HT1080 (cell line): ENCODE data around the gene SGMS2. TPM values are rescaled to one million over a fixed set of nuclear protein-coding genes. Genes with fewer than 3 reads are reported as not detected.
"Not testable (repeated sequence)": the region's sequence is repeated elsewhere in the genome, so short reads cannot be mapped to it uniquely, and the experiment has no call there.

Source experiments
- DNase-seq: peaks from one replicate; pipeline ENCODE4 v3.0.0-alpha.2; 2015; ENCODE audit warnings: low read depth
- total RNA-seq: library from RNA; depleted of rRNA; stranded (reverse); fragments of >200 nt; shearing (Covaris generic); gene quantifications from 2 replicates; pipeline ENCODE4 v1.2.3, GENCODE V29; 2014

The SGMS2 gene
- total RNA-seq, 1 experiment from 2014 or later: 20.8 TPM

DNA sequence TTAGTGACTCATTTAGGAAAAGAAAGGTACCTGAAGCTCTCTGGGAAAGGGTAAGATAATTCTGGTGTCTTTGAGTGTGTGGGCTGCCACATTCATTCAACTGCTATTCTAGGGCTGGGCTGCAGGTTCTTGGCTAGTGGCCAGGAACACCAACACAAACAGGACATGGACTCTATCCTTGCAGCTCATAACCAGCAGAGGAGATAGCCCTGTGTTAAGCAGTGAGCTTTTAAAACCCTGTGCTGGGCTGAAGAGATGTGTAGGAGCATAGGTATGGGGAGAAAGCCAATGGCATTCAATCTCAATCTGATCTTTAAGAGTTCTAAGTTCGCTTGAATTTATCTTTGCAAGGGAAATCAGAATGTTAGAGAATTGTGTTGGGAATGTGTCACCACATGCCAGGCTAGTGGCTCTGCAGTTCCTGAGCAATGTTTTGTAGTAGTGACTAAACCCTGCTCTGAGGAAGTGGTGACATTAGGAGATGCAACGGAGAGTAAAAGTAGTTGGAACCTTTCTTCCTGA, 39.2 kb downstream of the SGMS2 start:
- DNase-seq: peak; percentile 59

DNA sequence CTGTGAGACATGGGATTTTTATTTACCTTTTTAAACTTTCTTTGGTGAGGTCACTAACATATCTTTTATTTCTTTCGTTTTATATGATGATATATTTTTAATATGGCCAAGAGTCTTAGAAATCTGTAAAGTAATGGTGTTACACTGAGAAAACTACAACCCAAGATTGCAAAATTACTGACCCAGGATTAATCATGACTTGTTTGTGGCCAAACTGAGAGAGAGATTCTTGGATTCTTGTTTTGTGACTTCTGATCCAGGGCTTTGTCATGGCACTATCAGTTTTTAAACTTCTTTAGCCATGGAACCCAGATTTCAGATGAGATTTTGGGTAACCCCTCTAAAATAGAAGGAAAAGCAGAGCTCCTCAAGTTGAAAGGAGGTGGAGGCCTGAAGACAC, 42.0 kb downstream of the SGMS2 start:
- DNase-seq: no peak

GRCh38 chr4:107870236-107870635, 45.5 kb downstream of the SGMS2 start:
- DNase-seq: no peak

DNA sequence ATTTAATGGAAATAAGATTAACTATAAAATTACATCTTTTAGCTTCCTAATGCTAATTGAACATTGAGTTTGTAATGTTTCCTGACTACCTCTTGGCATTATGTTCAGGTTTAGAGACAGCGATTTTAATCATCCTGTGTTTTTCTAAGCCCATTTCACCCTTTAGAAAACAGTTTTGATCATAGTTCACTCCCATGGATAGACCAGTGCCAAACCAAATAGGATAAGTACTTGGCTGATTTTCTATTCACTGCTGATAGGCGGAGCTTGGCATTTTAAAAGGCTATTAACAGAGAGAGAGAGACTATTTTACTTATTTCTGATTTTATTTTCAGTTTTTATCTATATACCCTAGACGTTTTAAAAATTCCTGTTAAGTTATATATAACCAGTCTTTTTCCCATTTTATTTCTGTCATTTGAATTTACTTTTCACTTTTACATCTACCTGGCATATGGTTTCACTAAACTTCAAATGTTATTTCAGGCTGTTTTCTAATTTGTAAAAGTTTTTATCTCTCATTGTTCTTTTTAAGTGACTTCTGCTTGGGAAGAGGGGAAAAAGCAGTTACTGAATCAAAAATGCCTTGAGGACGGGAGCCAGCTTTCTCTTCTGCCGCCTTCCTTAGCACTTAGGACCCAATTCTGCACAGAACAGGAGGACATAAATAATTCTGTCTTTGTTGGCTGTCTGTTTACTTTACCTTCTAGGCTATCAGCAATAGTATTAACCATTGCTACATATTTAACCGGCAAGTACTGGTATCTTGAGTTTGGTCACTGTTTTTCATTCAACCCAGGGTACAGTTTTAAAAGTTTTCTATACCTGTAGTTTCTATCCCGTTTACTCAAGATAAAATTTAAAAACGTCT, 46.4 kb downstream of the SGMS2 start:
- no peak for DNase-seq

GRCh38 chr4:107874024-107874423, 49.3 kb downstream of the SGMS2 start:
- DNase-seq: no peak

DNA sequence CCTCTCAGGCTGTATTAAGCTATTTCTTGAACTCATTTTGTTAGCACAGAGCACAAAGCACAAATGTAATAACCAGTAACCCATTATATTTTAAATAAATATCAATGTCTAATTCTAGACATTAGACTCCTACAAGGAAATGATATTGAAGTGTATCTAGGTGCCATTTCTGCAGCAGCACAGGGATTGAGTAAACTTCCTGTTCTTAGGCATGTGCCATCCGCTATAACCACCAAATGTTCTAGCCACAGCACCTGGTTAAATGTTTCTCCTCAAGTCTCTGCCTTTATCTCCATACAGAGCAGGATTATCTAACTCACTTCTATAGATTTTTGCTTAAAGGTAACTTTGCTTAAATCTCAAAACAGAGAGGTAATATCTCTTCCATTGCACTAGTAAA, 51.4 kb downstream of the SGMS2 start:
- no peak for DNase-seq

GRCh38 chr4:107877361-107877760, 52.6 kb downstream of the SGMS2 start:
- DNase-seq: no peak

GRCh38 chr4:107885865-107886264, 61.1 kb downstream of the SGMS2 start:
- no peak for DNase-seq

- DNase-seq: no peak
Measured at GRCh38 chr4:107888237-107888636, 63.5 kb downstream of the SGMS2 start.

GRCh38 chr4:107890779-107891178, 66.0 kb downstream of the SGMS2 start:
- no peak for DNase-seq

- no peak for DNase-seq
Measured at GRCh38 chr4:107891299-107891698, 66.6 kb downstream of the SGMS2 start.

- no peak for DNase-seq
Measured at GRCh38 chr4:107893171-107894137, 68.7 kb downstream of the SGMS2 start.

DNA sequence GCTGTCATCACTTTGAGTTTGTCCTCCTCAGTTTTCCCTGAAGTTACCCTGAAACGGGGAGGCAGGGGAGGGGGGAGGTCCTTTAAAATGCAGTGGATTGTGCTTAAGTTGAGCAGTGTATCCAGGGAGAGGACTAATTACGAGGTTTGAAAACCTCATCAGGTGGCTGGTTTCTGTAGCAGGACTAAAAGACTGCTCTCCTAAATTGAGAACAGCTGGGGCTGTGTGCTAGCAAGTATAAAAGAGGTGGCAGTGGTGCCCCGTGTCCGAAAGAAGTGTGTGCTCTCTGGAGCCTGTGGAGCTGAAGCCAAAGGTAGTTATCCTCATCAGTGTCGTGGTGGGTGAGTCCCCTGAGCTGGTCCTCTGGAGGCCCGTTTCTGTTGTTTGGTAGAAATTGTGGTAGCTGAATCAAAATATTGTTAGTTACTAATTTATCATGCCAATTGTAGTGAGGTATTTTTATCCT, 69.4 kb downstream of the SGMS2 start:
- no peak for DNase-seq

DNA sequence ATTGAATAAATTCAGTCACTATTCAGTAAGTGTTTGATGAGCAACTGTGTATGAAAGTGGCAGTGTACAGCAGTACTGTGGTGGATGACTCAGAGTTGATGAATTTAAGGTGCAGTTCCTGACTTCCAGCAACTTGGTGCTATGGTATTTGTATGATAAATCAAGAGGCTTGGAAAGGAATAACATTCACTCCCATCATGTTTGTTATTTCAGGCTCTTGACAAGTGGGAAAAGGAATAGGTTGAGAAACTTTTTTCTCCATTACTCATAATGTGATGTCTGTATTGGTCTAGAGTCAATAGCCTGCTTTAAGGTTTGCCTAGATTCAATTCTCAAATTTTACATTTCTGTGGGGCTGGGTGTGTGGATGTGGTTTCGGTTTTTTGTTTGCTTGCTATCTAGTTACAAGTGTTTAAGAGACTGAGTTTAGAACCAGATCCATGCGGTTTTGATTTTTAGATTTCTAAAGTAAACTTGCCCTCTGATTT, 71.5 kb downstream of the SGMS2 start:
- DNase-seq: peak; percentile 99

DNA sequence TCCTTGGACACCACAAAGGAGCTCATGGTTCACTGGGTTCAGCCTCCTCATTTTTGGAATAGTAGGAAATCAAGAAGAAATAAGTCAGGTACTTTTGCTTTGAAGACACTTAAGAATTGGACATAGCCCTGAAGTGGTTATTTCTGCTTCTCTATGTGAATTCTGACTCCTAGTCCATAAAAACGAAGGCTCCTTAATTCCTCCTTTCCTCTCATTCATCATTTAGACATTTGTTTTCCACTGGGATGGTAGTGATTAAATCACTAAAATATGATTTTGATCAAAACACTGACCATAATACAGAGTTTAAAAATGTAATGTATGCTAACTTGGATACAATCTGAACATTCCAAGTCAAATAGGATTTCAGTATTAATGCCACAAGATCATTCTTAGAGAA, 71.9 kb downstream of the SGMS2 start:
- no peak for DNase-seq

GRCh38 chr4:107897823-107898222, 73.1 kb downstream of the SGMS2 start:
- no peak for DNase-seq

GRCh38 chr4:107900067-107900466, 75.3 kb downstream of the SGMS2 start:
- DNase-seq: no peak

GRCh38 chr4:107900508-107900907, 75.8 kb downstream of the SGMS2 start:
- DNase-seq: no peak

GRCh38 chr4:107901213-107901934, 76.6 kb downstream of the SGMS2 start:
- DNase-seq: no peak

- no peak for DNase-seq
Measured at GRCh38 chr4:107902715-107903114, 78.0 kb downstream of the SGMS2 start.

DNA sequence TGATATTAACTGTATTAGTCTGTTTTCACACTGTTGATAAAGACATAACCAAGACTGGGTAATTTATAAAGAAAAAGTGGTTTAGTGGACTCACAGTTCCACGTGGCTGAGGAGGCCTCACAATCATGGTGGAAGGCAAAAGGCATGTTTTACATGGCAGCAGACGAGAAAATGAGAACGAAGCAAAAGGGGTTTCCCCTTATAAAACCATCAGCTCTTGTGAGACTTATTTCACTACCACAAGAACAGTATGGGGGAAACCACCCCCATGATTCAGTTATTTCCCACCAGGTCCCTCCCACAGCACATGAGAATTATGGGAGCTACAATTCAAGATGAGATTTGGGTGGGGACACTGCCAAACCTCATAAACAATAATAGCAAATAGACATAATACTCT, 80.3 kb downstream of the SGMS2 start:
- DNase-seq: not testable (repeated sequence)
